Osteocyte (in vitro differentiated cells): ENCODE results near the gene CEACAM1. TPM values are rescaled to one million over a fixed set of nuclear protein-coding genes. Genes with fewer than 3 reads are reported as not detected.

Source experiments
- DNase-seq: peaks from one replicate; pipeline ENCODE4 v3.0.0; 2021; ENCODE audit warnings: mixed read lengths; ENCODE audit not compliant: unreplicated experiment; ENCODE audit errors: extremely low spot score
- H3K27ac Mint-ChIP-seq: one replicate; pipeline ENCODE4 v1.8.0; 2021; ENCODE audit warnings: mild to moderate bottlenecking, mixed read lengths; ENCODE audit not compliant: unreplicated experiment
- H3K27me3 Mint-ChIP-seq: one replicate; pipeline ENCODE4 v1.8.0; 2021; ENCODE audit warnings: mixed read lengths; ENCODE audit not compliant: unreplicated experiment
- H3K36me3 Mint-ChIP-seq: one replicate; pipeline ENCODE4 v1.8.0; 2021; ENCODE audit warnings: mixed read lengths; ENCODE audit not compliant: unreplicated experiment
- H3K4me1 Mint-ChIP-seq: one replicate; pipeline ENCODE4 v1.8.0; 2021; ENCODE audit warnings: mixed read lengths; ENCODE audit not compliant: unreplicated experiment
- H3K4me3 Mint-ChIP-seq: one replicate; pipeline ENCODE4 v1.8.0; 2021; ENCODE audit warnings: mild to moderate bottlenecking, moderate library complexity, mixed read lengths; ENCODE audit not compliant: unreplicated experiment
- H3K9me3 Mint-ChIP-seq: one replicate; pipeline ENCODE4 v1.8.0; 2021; ENCODE audit warnings: mixed read lengths; ENCODE audit not compliant: unreplicated experiment
- long read RNA-seq: library from polyadenylated mRNA; unstranded; transcript quantifications from one replicate; pipeline ENCODE4 v2.0.0, GENCODE V29; 2021
- total RNA-seq: library from RNA; stranded (reverse); gene quantifications from 2 replicates; pipeline ENCODE4 v1.2.1, GENCODE V29; 2021
- TF ChIP-seq, protein P1 (sequence below): fragments of 200-600 bp; sonication (generic); IDR thresholded peaks from 2 replicates; pipeline ENCODE4 v1.5.0; 2021; ENCODE audit warnings: antibody characterized with exemption, mild to moderate bottlenecking, moderate library complexity

Gene CEACAM1
- total RNA-seq: not detected in 2 replicates
- long read RNA-seq, partial matches to known transcripts: 0 of 1 reads
- long read RNA-seq, other reads (novel, unspliced or antisense): 0 of 1 reads

DNA sequence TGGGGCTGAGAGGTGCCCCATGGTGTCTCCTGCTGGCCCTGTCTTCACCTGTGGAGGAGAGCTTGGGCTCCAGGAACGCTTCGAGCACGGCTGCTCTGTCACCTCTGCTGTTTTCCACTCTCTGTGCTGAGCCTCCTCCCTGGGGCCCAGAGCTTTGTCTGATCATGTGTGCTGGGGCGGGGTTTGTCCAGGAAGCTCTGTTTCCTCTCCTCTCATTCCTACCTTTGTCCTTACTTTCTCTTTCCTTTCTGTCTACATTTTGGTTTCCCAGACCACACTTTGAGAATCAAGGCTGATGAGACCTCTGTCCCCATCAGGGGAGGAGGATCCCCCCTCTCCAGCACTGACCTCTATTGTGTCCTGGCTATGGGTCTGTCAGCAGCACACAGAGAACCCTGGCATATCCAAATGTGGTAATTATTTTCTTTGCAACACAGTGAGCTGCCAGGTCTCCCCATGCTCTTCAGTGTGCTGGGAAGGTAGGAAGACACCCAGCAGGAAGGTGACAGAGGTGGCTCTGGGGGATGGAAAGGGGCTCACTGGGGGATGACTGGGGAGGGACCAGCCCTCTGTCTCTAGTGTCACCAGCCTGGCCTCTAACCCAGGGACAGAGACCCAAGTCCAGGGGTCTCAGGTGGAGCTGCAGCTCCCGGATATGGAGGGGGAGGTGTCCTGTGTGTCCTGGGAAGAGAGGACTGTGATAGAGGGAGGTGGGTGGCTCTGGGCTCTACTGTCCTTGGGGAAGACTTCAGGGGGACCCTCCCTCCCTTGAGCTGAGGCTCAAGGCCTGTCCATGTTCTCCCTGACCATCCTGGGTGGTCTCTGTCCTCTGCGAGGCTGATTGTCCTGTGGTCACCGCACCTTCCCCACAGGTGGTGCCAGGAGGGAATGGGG, at the start of gene CEACAM1:
CEACAM1 (minus strand) TSS at position 128 of the 894 bp plus-strand sequence; CDS start at position 21, 107 bp downstream.
- no peak for DNase-seq
- Mint-ChIP-seq H3K27me3 (peaks cover 7% of the 10 kb centered on the region), H3K9me3 (no peaks in the 10 kb centered on the region), H3K4me3 (no peak within 1 kb of the TSS), H3K27ac (no peak within 1 kb of the TSS), H3K4me1 (peaks cover 3% of the 10 kb centered on the region), H3K36me3 (no peaks in the 10 kb centered on the region)
- TF ChIP-seq, protein P1, sequence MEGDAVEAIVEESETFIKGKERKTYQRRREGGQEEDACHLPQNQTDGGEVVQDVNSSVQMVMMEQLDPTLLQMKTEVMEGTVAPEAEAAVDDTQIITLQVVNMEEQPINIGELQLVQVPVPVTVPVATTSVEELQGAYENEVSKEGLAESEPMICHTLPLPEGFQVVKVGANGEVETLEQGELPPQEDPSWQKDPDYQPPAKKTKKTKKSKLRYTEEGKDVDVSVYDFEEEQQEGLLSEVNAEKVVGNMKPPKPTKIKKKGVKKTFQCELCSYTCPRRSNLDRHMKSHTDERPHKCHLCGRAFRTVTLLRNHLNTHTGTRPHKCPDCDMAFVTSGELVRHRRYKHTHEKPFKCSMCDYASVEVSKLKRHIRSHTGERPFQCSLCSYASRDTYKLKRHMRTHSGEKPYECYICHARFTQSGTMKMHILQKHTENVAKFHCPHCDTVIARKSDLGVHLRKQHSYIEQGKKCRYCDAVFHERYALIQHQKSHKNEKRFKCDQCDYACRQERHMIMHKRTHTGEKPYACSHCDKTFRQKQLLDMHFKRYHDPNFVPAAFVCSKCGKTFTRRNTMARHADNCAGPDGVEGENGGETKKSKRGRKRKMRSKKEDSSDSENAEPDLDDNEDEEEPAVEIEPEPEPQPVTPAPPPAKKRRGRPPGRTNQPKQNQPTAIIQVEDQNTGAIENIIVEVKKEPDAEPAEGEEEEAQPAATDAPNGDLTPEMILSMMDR: no peak

DNA sequence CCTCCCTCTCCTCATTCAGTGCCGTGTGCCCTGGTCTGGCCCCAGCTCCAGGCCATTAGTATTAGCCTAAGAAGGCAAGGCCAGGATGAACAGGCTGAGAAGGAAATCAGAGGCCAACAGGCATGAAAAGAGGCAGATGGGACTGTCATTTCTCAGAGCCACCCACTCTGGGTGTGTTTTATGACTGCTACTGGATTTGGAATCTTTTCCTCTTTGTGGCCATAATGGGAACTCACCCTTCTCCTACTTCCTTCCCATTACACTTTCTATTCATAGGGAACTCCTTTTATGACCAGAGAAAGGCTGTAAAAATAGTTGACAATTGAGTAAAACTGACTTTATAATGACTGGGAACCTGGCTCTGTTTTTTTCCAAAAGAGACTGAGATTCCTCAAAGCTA, 48.7 kb upstream of the CEACAM1 start:
- DNase-seq: no peak
- Mint-ChIP-seq H3K4me3 (no peak overlapping the region), H3K27ac (no peak overlapping the region), H3K4me1 (no peaks in the 10 kb centered on the region), H3K36me3 (no peaks in the 10 kb centered on the region), H3K27me3 (peaks cover 7% of the 10 kb centered on the region), H3K9me3 (no peaks in the 10 kb centered on the region)
- TF ChIP-seq, protein P1: no peak

DNA sequence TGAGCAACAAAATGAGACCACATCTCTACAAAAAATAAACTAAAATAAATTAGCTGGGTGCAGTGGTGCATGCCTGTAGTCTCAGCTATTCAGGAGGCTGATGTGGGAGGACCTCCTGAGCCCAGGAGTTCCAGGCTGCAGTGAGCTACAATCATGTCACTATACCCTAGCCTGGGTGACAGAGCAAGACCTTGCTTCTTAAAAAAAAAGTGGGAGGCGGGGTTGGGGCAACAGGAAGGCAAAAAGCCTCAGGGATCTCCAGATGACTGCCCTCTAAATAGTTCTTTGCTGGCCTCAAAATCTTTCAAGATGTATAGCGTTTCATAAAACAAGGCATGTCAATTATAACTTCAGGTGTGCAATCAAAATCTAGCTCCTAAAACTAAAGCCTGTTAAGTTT, 48.0 kb upstream of the CEACAM1 start:
- Mint-ChIP-seq H3K27me3 (peaks cover 7% of the 10 kb centered on the region), H3K9me3 (no peaks in the 10 kb centered on the region), H3K27ac (no peak overlapping the region), H3K36me3 (no peaks in the 10 kb centered on the region), H3K4me3 (no peak overlapping the region), H3K4me1 (no peaks in the 10 kb centered on the region)
- TF ChIP-seq, protein P1: no peak
- no peak for DNase-seq

- Mint-ChIP-seq H3K27ac (no peak overlapping the region), H3K27me3 (peaks cover 13% of the 10 kb centered on the region), H3K36me3 (no peaks in the 10 kb centered on the region), H3K4me1 (no peaks in the 10 kb centered on the region), H3K4me3 (no peak overlapping the region), H3K9me3 (no peaks in the 10 kb centered on the region)
- TF ChIP-seq, protein P1: no peak
- DNase-seq: no peak
These were observed 45.4 kb upstream of the CEACAM1 start for GRCh38 chr19:42573642-42574041.

GRCh38 chr19:42571116-42571515, 42.8 kb upstream of the CEACAM1 start:
- H3K27me3 Mint-ChIP-seq: peaks cover 23% of the 10 kb centered on the region
- no peak overlapping the region for H3K27ac Mint-ChIP-seq
- H3K4me3 Mint-ChIP-seq: no peak overlapping the region
- H3K4me1 Mint-ChIP-seq: no peaks in the 10 kb centered on the region
- TF ChIP-seq, protein P1: no peak
- DNase-seq: no peak
- no peaks in the 10 kb centered on the region for H3K36me3 Mint-ChIP-seq
- H3K9me3 Mint-ChIP-seq: no peaks in the 10 kb centered on the region
